ENCODE measurements around the gene LZTFL1.
A peak's percentile ranks its signal among the peaks of the same experiment; 100 is the strongest.
"Not testable (repeated sequence)": the region's sequence is repeated elsewhere in the genome, so short reads cannot be mapped to it uniquely, and the experiment has no call there.

The LZTFL1 gene

DNA sequence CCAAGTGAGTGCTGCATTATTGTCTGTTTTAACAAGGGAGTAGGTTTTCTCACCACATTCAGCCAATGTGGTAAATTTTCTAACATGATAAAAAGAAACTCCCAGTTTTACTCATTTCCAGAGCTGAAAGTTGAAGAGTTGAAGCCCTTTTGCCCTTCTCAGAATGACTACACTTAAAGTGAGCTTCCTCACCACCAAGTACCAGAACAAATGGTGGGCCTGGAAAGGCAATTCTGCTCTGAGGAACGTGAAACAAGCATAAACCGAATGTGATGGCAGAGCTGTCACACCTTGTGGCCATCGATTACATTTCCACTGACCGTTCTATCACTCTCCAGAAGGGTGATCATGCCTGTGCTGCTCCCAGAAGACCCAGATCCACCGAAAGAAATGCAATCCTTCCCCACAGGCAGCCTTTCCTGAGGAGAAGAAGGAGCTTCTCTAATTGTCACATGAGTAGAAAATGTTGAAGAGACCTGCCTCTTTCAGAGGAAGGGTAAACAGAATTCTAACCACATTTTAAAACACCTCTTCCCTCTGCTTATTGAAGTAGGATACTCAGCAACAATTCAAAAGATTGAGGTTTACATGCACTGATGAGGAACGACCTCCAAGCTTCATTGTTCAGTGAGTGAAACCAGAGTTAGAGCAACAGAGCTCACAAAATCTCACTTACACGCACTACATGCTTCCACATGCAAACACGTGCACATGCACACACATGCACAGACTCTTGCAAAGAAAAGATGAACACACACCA lies 23.0 kb upstream of the LZTFL1 start:
- DNase-seq, result no peak

- no peak for DNase-seq
Observed at GRCh38 chr3:45861043-45861719, 19.3 kb upstream of the LZTFL1 start.

DNA sequence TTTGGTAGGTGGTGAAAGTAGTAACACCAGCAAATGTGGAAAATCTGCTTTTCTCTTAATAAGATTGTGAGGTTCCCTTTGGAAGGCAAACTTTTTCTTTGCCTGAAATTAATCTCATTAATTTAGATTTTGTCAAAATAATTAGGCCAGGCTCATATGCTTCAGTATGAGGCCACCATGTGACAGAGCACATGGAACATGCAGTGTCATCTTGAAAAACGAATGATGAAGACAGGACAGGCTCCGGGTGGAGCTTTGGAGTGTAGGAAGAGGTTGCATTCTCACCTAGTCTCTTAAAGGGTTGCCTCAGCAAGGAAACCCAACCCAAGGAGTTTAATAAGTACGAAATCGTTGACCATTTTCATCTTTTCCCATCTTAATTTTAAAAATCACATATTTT lies 18.6 kb upstream of the LZTFL1 start:
- DNase-seq, result no peak

- DNase-seq, result no peak
Observed at GRCh38 chr3:45858809-45859543, 17.1 kb upstream of the LZTFL1 start.

GRCh38 chr3:45857024-45857423 lies 15.1 kb upstream of the LZTFL1 start:
- DNase-seq, result not testable (repeated sequence)

- DNase-seq, result not testable (repeated sequence)
Observed at GRCh38 chr3:45856323-45856722, 14.4 kb upstream of the LZTFL1 start.

GRCh38 chr3:45852828-45853227 lies 10.9 kb upstream of the LZTFL1 start:
- DNase-seq, result no peak

GRCh38 chr3:45848392-45848791 lies 6.5 kb upstream of the LZTFL1 start:
- DNase-seq, result no peak

DNA sequence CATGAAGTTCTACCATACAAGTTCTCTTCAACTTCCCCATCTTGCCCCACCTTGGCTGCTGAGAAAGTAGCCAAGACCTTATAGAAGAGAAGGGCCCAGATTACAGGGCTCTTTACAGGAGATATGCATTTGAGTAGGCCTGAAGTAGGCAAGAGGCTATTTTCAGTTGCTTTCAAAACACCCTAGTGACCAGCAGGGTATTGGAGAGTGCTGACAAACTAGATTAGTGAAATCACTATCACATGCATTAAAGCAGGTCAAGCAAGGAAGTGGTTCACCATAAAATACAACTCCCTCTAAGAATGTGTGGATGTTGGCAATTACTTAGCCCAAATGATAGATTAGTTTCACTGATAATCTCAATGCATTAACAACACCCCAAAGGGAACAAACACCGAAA lies 2.7 kb upstream of the LZTFL1 start:
- DNase-seq, result no peak

GRCh38 chr3:45842851-45843625 lies 1.1 kb upstream of the LZTFL1 start:
- DNase-seq, result no peak

DNA sequence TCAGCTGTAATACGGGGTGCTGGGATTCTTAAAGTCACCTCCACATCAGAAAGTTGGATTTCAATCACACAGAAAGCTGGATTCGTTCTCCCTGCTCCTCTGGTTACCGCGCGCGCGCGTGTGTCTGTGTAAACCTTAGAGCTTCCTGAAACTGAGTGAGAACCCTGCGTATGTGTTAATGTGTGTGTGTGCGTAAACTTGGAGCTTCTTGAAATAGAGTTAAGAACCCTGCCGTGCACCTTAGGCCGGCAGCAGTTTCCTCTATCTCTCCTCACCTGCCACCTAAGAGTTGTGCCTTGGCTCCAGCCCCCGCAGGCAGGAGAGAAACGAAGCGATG lies 531 bp downstream of the LZTFL1 start:
- DNase-seq, result no peak

- DNase-seq, result no peak
Observed at GRCh38 chr3:45838466-45838865, 3.5 kb downstream of the LZTFL1 start.

DNA sequence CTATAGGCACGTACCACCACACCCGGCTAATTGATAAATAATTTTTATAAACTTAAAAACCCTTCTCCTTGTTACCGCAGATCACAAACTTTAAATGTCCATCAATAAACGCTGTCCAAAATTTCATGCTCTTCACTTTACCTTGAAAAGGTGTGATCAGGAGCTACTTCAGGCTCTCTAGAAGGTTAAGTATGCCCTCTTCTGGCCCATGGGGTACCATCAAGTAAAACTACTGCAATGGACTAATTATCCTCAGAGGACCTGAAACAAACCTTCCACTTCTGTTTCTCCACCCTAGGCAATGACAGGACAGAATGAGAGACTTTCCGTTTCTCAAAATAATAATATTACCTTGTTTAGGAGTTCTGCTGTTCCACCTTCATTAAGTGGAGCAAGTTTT lies 9.2 kb downstream of the LZTFL1 start:
- DNase-seq, result no peak

DNA sequence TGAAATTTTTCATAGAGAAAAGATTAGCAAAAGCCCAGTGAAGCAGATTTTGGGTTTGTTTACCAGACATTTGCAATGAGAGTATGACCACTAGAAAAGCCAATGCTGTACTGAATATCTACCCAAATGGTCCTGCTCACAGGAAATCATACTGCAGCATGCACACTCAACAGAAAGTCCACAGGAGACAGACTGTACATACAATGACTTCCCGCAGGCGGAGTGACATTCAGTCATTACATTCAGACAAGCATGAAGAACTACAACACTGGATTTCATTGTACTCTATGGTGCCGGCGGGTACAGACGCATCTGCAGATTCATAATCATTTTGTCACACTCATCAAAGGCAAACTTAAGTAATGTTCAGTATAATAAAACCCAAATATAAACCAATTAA lies 11.8 kb downstream of the LZTFL1 start:
- no peak for DNase-seq

DNA sequence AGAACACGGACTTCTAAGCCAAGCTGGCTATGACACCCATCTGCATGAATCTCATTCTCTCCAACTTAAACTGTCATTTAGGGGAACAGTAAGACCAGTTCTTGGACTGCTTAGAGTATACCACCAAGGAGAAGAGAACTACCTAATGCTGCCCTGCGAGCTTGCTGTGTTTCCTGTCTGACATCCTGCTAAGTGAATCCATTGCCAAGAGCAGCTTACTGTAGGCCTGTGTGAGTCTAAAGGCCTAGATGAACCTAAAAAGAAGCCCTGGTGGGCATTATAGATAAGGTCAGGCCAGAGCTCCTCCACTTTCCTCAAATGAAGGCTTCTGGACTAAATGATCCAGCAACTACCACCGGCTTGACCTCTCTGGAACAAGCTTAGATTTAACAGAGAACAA lies 15.0 kb downstream of the LZTFL1 start:
- no peak for DNase-seq

DNA sequence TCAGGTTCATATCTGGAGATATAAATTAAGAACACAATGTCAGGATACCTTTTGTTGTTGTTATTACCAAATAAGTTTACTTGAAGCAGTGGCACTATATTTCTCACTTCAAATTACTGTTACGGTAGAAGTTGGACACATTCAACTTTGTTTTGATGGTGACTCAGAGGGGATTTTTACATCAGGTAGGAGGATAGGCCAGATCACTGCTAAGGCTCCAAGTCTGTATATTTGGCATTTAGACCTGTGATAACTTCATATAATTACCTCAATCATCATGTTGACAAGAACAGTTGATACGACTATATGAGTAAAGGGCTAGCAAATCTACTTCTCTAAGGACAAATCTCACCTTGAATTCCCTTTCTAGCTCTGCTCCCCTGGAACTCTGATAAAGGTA lies 15.6 kb downstream of the LZTFL1 start:
- no peak for DNase-seq

DNA sequence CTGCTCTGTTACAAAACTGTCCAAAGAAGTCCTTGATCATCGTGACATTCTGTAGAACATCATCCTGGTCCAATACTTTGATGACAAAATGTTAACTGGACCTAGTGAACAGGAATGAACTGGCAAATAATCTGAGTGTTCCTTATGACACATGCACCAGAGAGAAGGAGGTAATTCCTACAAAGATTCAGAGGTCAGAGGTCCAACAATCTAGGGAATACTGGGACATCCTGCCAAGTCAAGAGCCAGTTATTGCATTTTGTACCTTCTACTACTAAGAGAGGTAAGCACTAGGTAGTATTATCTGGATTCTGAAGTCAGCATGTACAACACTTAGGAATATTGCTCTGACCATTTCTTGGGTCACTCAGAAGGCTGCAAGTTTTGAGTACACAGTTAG lies 20.8 kb downstream of the LZTFL1 start:
- no peak for DNase-seq

DNA sequence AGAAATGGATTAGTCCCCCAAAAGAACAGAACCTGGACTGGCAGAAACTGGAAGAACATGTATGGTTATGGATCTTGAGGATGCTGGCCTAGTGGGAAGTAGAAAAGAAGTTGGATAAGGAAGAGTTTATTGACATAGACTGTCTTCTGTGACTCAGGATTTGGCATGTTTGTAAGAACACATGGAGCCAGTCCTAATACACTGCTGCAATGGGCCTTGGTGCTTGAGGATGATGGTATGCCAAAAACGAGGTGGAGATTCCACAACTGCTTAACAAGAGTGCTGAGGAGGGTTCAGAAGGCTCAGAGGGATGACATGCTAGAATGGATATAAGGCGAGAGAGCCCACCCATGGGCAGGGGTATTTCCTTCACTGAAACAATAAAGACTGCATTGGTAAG lies 22.4 kb downstream of the LZTFL1 start:
- no peak for DNase-seq

DNA sequence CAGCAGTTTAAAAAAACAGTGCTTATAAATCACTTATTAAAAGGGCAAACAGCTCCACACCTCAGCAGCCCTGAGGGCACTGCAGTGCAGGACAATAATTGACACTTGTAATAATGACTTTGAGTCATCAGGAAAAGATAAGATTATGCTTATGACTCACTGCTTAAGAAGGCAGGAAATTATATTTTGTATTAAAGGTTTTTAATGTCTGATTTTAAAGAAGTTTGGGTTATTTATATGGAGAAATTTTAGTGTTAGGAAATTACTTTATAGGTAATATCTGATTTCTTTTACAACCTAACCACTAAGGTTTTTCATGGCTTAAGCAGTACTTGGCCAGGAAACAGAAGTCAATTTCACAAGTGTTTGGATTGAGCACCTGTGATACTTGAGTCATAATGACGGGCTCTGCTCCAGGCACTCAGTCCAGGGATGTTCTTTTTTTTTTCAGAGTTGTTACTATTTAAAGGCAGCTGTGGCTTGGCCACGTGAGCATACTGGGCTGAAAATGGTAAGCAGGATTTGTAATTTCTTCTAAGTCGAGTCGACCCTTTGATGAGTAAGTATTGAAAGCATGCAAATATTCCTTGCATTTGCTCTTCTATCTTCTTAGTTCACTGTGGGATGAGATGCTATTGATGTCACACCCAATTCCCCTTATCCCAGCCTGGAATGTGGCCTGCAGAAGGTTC lies 23.9 kb downstream of the LZTFL1 start:
- DNase-seq, result peak; percentile 24

DNA sequence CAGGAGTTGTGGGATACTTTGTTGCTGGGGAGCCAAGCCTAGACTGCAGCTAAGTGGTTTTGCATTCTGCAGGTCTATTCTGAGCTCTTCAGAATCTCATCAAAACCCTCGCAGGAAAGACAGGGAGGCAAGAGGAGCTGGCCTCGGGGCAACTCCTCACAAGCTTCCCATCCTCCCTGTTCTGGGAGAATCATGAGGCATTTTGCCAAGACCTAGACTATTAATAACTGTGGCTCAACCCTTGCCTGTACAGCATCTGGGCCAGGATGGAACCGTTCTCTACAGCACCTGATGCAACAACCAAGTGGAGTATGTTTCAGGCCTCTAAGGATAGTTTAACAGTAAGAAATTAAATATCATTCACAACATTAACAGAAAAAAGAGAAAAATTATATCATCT lies 25.4 kb downstream of the LZTFL1 start:
- no peak for DNase-seq

- DNase-seq, result no peak
Observed at GRCh38 chr3:45814322-45814721, 27.6 kb downstream of the LZTFL1 start.

GRCh38 chr3:45807681-45808540 lies 34.0 kb downstream of the LZTFL1 start:
- peak; percentile 39 for DNase-seq

All from NCI-H1092 (cell line).